GM18519 (cell line): Measurements from ENCODE around the gene SAMD3.
"Not testable (repeated sequence)": the region's sequence is repeated elsewhere in the genome, so short reads cannot be mapped to it uniquely, and the experiment has no call there.

Experiments used
- ATAC-seq: cut with Tn5 transposase; IDR thresholded peaks from one replicate; pipeline ENCODE4 v1.9.1; 2021; ENCODE audit warnings: mild to moderate bottlenecking, moderate library complexity; ENCODE audit not compliant: unreplicated experiment, low FRiP score

SAMD3 gene

GRCh38 chr6:130182466-130182865, 40.3 kb downstream of the SAMD3 start:
- no peak for ATAC-seq

GRCh38 chr6:130178692-130179091, 44.1 kb downstream of the SAMD3 start:
- no peak for ATAC-seq

GRCh38 chr6:130176378-130176777, 46.4 kb downstream of the SAMD3 start:
- ATAC-seq = no peak

GRCh38 chr6:130173377-130174004, 49.3 kb downstream of the SAMD3 start:
- ATAC-seq = not testable (repeated sequence)

- ATAC-seq = not testable (repeated sequence)
Measured at GRCh38 chr6:130170160-130170559, 52.6 kb downstream of the SAMD3 start.

- ATAC-seq = no peak
Measured at GRCh38 chr6:130167655-130168054, 55.1 kb downstream of the SAMD3 start.

- no peak for ATAC-seq
Measured at GRCh38 chr6:130164251-130164650, 58.5 kb downstream of the SAMD3 start.

GRCh38 chr6:130163266-130163665, 59.5 kb downstream of the SAMD3 start:
- no peak for ATAC-seq

- no peak for ATAC-seq
Measured at GRCh38 chr6:130162421-130162820, 60.3 kb downstream of the SAMD3 start.

- no peak for ATAC-seq
Measured at GRCh38 chr6:130161683-130162404, 60.9 kb downstream of the SAMD3 start.

- no peak for ATAC-seq
Measured at GRCh38 chr6:130159956-130160355, 62.8 kb downstream of the SAMD3 start.

- no peak for ATAC-seq
Measured at GRCh38 chr6:130158548-130158947, 64.2 kb downstream of the SAMD3 start.

GRCh38 chr6:130158056-130158455, 64.7 kb downstream of the SAMD3 start:
- ATAC-seq = no peak

GRCh38 chr6:130156908-130157307, 65.8 kb downstream of the SAMD3 start:
- ATAC-seq = no peak

GRCh38 chr6:130152908-130153510, 69.7 kb downstream of the SAMD3 start:
- no peak for ATAC-seq

GRCh38 chr6:130150906-130151305, 71.8 kb downstream of the SAMD3 start:
- no peak for ATAC-seq

GRCh38 chr6:130149016-130149415, 73.7 kb downstream of the SAMD3 start:
- not testable (repeated sequence) for ATAC-seq

- no peak for ATAC-seq
Measured at GRCh38 chr6:130148181-130148580, 74.6 kb downstream of the SAMD3 start.

- no peak for ATAC-seq
Measured at GRCh38 chr6:130147111-130147510, 75.6 kb downstream of the SAMD3 start.

GRCh38 chr6:130143709-130144108, 79.0 kb downstream of the SAMD3 start:
- ATAC-seq = no peak

GRCh38 chr6:130140084-130140483, 82.7 kb downstream of the SAMD3 start:
- no peak for ATAC-seq

GRCh38 chr6:130138909-130139242, 83.9 kb downstream of the SAMD3 start:
- no peak for ATAC-seq
